ENCODE data around the gene CCDC15.

CCDC15 gene

DNA sequence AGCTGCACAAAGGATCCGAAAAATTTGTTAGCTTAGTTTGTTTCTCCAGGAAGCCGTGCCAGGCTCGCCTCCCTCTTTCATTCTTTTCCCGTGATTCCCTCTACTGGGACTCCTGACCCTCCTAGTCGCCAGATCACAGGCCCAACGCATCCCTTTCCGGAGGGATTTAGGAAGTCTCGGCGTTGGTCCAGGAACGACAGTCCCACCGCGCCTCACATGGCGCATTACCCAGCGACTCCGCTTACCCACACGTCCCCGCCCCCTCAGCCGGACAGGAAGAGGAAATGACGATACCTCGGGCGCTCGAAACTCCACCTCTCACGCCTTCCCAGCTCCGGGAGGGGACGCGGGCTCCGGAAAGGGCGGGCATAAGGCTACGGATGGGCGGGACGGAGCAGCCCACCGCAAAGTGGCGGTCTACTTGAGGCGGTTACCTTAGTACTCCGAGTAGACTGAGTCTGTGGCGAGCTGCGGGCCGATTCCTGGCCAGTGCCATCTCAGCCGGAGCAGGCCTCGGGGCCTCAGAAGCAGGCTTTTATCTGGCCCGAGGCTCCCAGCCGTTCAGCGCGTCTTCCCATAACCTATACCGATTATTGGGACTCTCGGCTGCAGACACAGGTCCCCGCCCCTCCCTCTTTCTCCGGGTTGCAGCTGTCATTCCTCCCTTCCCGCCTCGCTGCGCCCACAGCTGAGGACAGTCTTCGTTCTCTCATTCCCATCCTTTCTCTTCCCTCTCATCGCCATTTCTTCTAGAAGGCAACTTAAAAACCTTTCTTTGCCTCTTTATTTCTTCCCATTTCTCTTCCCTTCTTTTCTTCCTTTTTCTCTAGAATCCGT, at the start of gene CCDC15:
CCDC15 (plus strand) TSS at position 450 of the 837 bp plus-strand sequence. CDS start 531 bp downstream, outside the sequence.
- DNase-seq (ENCODE audit: low spot score), result peak; percentile 97

GRCh38 chr11:124915541-124916369, 38.2 kb upstream of the CCDC15 start:
- DNase-seq (ENCODE audit: low spot score), result peak; percentile 91

GRCh38 chr11:124916370-124916710, 37.7 kb upstream of the CCDC15 start:
- DNase-seq (ENCODE audit: low spot score), result no peak

- no peak for DNase-seq (ENCODE audit: low spot score)
Measured at GRCh38 chr11:124917115-124917637, 36.8 kb upstream of the CCDC15 start.

GRCh38 chr11:124918950-124919349, 35.1 kb upstream of the CCDC15 start, which contains the start of gene HEPN1:
HEPN1 (plus strand) TSS chr11:124919250.
- no peak for DNase-seq (ENCODE audit: low spot score)

GRCh38 chr11:124919898-124920297, 34.1 kb upstream of the CCDC15 start:
- DNase-seq (ENCODE audit: low spot score), result no peak

GRCh38 chr11:124920356-124920755, 33.6 kb upstream of the CCDC15 start:
- no peak for DNase-seq (ENCODE audit: low spot score)

GRCh38 chr11:124920870-124921609, 33.0 kb upstream of the CCDC15 start:
- DNase-seq (ENCODE audit: low spot score), result peak; percentile 82

- DNase-seq (ENCODE audit: low spot score), result no peak
Measured at GRCh38 chr11:124922831-124923230, 31.2 kb upstream of the CCDC15 start.

- no peak for DNase-seq (ENCODE audit: low spot score)
Measured at GRCh38 chr11:124923296-124923695, 30.7 kb upstream of the CCDC15 start.

GRCh38 chr11:124928942-124929665, 24.9 kb upstream of the CCDC15 start:
- no peak for DNase-seq (ENCODE audit: low spot score)

GRCh38 chr11:124930799-124931198, 23.2 kb upstream of the CCDC15 start:
- no peak for DNase-seq (ENCODE audit: low spot score)

GRCh38 chr11:124934862-124935547, 19.0 kb upstream of the CCDC15 start:
- DNase-seq (ENCODE audit: low spot score), result no peak

DNA sequence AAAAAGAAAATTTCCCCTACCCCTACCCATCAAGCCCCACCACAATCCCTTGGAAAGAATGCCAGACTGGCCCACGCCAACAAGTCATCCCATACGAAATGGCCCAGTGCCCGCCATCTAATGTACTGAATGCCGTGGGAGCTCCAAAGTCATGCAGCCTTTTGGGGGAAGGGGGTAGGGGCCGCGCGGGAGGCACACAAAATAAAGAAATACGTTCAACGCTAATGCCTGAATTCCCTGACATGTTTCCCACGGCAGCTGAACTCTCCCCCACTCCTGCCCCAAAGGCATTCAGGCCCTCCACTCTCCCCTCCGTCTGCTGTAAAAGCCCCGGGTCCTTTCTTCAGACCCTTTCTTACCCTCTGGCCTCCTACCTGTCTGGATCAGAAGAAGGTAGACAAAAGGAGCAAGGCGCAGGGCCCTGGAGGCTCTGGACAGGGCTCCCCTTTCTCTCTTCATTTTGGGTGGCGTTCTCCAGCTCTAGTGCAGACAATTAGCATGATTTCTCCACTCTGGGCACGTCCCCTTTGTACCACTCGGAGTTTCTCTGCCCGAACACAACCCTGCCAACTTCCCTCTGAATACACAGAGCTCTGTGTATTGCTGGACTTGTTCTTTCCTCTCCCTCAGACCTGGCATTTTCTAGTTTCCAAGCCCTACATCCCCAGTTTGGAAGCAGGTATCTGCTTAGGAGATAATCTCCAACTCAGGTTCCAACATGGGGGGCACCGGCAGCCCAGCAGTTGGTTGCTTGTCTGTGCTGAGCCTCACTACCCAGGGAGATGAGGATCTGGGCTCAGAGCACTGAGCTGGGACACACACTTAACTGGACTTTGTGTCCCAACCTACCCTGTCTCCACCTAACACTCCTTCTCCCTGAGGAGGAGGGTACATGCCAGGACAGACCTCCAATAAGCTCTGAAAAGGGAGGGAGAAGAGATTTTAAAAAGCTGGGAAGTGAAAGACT, 18.2 kb upstream of the CCDC15 start, which contains the start of gene HEPACAM:
HEPACAM (minus strand) TSS at position 500 of the 967 bp plus-strand sequence; CDS start at position 459, 41 bp downstream.
- no peak for DNase-seq (ENCODE audit: low spot score)

GRCh38 chr11:124937336-124937935, 16.6 kb upstream of the CCDC15 start:
- DNase-seq (ENCODE audit: low spot score), result no peak

GRCh38 chr11:124938206-124938765, 15.7 kb upstream of the CCDC15 start:
- no peak for DNase-seq (ENCODE audit: low spot score)

DNA sequence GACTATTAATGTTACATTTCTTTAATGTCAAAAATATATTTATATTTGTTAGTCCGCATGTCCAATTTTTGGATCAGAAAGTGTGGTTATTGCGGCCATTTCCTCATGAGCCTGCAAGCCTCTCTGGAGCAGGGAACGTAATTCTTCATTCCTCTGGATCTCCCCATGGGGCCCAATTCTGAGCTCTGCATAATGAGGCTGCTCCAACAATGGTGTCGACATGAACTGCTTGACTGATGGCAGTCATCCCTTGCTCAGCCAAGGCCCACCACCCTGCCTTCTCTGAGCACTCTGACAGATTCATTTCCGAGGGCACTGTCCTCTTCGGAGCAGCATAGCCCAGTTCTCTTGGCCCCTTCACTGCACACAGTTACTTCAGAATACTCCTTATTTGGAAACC, 15.0 kb upstream of the CCDC15 start:
- DNase-seq (ENCODE audit: low spot score), result no peak

GRCh38 chr11:124941703-124942102, 12.3 kb upstream of the CCDC15 start:
- DNase-seq (ENCODE audit: low spot score), result no peak
